ENCODE data around the gene ZDHHC3.

Gene ZDHHC3

DNA sequence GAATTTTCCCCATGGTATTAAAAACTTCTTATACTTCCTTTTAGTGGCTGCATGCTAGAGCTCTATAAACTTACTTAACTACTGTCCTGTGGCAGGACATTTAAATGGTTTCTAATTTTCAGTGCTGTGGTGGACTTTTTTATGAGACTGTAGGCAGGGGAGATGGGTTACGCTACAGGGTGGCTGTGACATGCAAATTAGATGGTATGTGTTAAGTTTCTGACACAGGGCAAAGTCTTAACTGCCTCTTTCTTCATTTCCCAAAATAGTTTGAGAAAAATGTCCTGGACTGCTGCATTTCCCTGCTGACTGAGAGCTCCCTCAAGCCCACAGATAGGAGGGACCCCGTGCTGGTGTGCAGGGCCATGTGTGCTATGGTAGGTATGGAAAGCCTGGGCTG is 79.5 kb downstream of the ZDHHC3 start:
- H3K27ac ChIP-seq = no peak overlapping the region
- no peaks in the 10 kb centered on the region for H3K27me3 ChIP-seq
- no peaks in the 10 kb centered on the region for H3K9me3 ChIP-seq
- no peak overlapping the region for H3K4me3 ChIP-seq (ENCODE audit: low read depth in 1 of 2, low read length in 1 of 2)
- TF ChIP-seq, protein P1, sequence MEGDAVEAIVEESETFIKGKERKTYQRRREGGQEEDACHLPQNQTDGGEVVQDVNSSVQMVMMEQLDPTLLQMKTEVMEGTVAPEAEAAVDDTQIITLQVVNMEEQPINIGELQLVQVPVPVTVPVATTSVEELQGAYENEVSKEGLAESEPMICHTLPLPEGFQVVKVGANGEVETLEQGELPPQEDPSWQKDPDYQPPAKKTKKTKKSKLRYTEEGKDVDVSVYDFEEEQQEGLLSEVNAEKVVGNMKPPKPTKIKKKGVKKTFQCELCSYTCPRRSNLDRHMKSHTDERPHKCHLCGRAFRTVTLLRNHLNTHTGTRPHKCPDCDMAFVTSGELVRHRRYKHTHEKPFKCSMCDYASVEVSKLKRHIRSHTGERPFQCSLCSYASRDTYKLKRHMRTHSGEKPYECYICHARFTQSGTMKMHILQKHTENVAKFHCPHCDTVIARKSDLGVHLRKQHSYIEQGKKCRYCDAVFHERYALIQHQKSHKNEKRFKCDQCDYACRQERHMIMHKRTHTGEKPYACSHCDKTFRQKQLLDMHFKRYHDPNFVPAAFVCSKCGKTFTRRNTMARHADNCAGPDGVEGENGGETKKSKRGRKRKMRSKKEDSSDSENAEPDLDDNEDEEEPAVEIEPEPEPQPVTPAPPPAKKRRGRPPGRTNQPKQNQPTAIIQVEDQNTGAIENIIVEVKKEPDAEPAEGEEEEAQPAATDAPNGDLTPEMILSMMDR (IDR thresholded peaks at IDR 0.05) = no peak
- H3K36me3 ChIP-seq = no peaks in the 10 kb centered on the region
- H3K4me1 ChIP-seq (ENCODE audit: control insufficient read depth in 1 of 2, insufficient read depth in 1 of 2, low read depth in 1 of 2, low read length in 1 of 2) = no peaks in the 10 kb centered on the region

DNA sequence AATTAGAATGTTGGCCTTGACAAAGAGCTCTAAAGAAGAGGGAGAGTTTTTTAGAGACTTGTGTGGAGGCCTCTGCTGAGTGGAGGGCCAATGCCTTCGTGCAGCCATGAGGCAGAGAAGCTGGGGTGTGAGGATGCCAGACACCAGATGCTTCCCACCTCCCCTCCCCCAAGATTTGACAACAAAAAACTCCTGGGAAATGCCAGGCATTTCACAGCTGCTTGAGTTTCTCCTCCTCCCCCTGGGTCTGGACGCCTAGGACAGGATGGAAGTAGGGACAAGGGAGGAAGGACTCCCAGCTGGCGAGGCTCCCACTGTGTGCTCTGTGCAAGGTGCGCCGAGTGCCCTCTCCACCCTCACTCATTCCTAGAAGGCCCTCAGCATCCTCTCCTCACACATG is 81.5 kb downstream of the ZDHHC3 start:
- Histone ChIP-seq H3K9me3 (no peaks in the 10 kb centered on the region), H3K4me1 (ENCODE audit: control insufficient read depth in 1 of 2, insufficient read depth in 1 of 2, low read depth in 1 of 2, low read length in 1 of 2) (no peaks in the 10 kb centered on the region), H3K27me3 (no peaks in the 10 kb centered on the region), H3K4me3 (ENCODE audit: low read depth in 1 of 2, low read length in 1 of 2) (no peak overlapping the region), H3K27ac (no peak overlapping the region), H3K36me3 (no peaks in the 10 kb centered on the region)
- TF ChIP-seq, protein P1 (IDR thresholded peaks at IDR 0.05) = no peak

DNA sequence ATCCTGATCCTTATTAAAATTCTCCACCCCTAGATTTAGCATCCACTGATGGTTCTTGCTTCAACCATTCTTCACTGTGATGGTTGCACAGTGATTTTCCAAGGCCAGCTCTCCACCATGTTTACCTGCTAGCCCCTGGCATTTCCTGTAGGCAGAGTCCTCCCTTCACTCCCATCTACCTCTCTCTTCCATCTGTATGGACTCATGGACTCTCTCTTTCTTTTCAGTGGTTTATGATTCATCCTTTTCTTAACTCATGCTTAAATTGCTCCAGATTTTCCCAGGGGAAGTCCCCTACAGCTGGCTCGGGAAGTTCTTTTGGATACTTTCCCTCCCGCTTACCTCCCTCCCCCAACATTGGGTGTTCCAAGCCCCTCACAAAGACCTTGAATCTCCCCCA is 82.9 kb downstream of the ZDHHC3 start:
- Histone ChIP-seq H3K4me3 (ENCODE audit: low read depth in 1 of 2, low read length in 1 of 2) (no peak overlapping the region), H3K27me3 (no peaks in the 10 kb centered on the region), H3K36me3 (no peaks in the 10 kb centered on the region), H3K4me1 (ENCODE audit: control insufficient read depth in 1 of 2, insufficient read depth in 1 of 2, low read depth in 1 of 2, low read length in 1 of 2) (no peaks in the 10 kb centered on the region), H3K27ac (no peak overlapping the region), H3K9me3 (no peaks in the 10 kb centered on the region)
- TF ChIP-seq, protein P1 (IDR thresholded peaks at IDR 0.05) = no peak

DNA sequence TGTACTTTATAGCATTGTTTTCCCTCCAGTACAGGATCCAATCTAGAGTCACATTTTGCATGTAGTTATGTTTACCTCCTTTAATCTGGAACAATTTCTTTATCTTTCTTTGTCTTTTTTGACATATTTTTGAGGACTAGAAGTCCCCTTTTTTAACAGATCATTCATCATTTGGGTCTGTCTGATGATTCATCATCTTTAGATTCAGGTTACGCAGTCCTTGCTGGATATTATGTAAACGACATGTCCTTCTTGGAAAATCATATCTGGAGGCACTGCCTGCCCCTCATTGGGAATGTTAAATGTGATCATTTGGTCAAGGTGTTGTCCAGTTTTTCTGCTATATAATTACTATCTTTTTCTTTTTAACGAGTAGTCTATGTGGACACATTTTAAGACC is 83.3 kb downstream of the ZDHHC3 start:
- no peak overlapping the region for H3K27ac ChIP-seq
- TF ChIP-seq, protein P1 (IDR thresholded peaks at IDR 0.05) = no peak
- no peaks in the 10 kb centered on the region for H3K9me3 ChIP-seq
- no peaks in the 10 kb centered on the region for H3K27me3 ChIP-seq
- no peaks in the 10 kb centered on the region for H3K4me1 ChIP-seq (ENCODE audit: control insufficient read depth in 1 of 2, insufficient read depth in 1 of 2, low read depth in 1 of 2, low read length in 1 of 2)
- H3K4me3 ChIP-seq (ENCODE audit: low read depth in 1 of 2, low read length in 1 of 2) = no peak overlapping the region
- H3K36me3 ChIP-seq = no peaks in the 10 kb centered on the region

DNA sequence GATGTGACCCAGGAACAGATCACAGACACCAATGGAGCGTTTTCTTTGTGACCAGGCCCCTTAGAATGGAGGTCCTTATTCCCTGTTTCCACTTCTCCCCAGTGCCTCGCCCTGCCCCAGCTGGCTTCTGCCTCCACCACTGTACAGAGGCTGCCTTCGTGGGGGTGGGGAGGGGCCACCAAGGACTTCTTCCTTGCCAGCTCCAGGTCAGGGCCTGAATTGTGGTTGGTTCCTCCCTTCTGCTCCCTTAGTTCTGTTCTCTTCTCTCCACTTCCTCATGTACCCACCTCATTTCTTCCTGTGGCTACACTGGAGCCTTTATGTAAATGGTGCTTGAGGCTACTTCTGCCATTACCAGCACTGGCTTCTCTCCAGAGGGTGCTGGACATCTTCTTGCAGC is 85.1 kb downstream of the ZDHHC3 start:
- Histone ChIP-seq H3K36me3 (no peaks in the 10 kb centered on the region), H3K27ac (no peak overlapping the region), H3K4me3 (ENCODE audit: low read depth in 1 of 2, low read length in 1 of 2) (no peak overlapping the region), H3K27me3 (no peaks in the 10 kb centered on the region), H3K4me1 (ENCODE audit: control insufficient read depth in 1 of 2, insufficient read depth in 1 of 2, low read depth in 1 of 2, low read length in 1 of 2) (no peaks in the 10 kb centered on the region), H3K9me3 (no peaks in the 10 kb centered on the region)
- TF ChIP-seq, protein P1 (IDR thresholded peaks at IDR 0.05) = no peak

DNA sequence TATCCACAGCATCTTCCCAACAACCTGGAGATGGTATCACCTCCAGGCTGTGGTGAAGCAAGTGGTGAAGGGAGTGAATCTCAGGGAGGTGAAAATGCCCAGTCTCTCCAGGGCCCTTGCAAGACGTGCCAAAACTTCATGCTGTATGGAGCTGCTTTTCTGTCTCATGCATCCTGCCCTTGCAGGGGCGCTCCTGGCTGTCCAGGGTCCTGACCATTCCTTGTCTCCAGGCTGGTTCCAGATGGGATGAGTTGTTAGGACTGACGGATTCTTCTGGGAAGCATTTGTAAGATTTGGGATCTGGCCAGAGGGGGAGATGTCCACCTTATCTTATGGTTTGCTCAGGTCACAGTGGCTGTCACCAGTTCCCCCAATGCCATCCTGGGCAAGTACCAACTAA is 85.7 kb downstream of the ZDHHC3 start:
- H3K4me3 ChIP-seq (ENCODE audit: low read depth in 1 of 2, low read length in 1 of 2) = no peak overlapping the region
- H3K36me3 ChIP-seq = no peaks in the 10 kb centered on the region
- H3K27me3 ChIP-seq = no peaks in the 10 kb centered on the region
- H3K27ac ChIP-seq = no peak overlapping the region
- no peaks in the 10 kb centered on the region for H3K4me1 ChIP-seq (ENCODE audit: control insufficient read depth in 1 of 2, insufficient read depth in 1 of 2, low read depth in 1 of 2, low read length in 1 of 2)
- H3K9me3 ChIP-seq = no peaks in the 10 kb centered on the region
- TF ChIP-seq, protein P1 (IDR thresholded peaks at IDR 0.05) = no peak
